Tibial nerve (tissue), 4 donors: ENCODE measurements around the gene TXNIP.

Experiments
- EP300 ChIP-seq, 2 donors: sonication (generic); formaldehyde crosslinking; IDR thresholded peaks; one replicate each; pipeline ENCODE4 v1.6.1; 2017; ENCODE audit warnings: antibody characterized with exemption in 2 of 2, mild to moderate bottlenecking in 1 of 2
- TF ChIP-seq, protein P1 (sequence below), 5 experiments: fragments of 200-600 bp in 3 of 5; fragments of 450-650 bp in 2 of 5; sonication (generic) in 3 of 5; IDR thresholded peaks; one replicate each; pipeline ENCODE4 v1.5.1; 2016 to 2019; ENCODE audit warnings: antibody characterized with exemption in 5 of 5, mild to moderate bottlenecking in 3 of 5, moderate library complexity in 2 of 5

DNA sequence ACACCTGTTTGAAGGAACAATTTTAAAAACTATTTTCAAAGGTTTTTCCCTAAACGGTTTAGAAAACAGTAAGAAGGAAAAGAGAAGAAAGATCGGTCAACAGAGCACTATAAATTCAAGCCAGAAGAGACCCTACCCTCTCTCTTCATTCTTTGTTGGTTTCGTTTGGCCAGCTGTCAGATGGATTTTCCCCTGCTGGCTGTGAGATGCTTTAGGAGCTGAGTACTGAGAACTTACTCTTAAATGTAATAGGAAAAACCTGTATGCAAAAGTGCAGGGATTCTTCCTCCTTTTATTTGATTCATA lies 1.3 kb upstream of the TXNIP start:
- TF ChIP-seq, protein P1, sequence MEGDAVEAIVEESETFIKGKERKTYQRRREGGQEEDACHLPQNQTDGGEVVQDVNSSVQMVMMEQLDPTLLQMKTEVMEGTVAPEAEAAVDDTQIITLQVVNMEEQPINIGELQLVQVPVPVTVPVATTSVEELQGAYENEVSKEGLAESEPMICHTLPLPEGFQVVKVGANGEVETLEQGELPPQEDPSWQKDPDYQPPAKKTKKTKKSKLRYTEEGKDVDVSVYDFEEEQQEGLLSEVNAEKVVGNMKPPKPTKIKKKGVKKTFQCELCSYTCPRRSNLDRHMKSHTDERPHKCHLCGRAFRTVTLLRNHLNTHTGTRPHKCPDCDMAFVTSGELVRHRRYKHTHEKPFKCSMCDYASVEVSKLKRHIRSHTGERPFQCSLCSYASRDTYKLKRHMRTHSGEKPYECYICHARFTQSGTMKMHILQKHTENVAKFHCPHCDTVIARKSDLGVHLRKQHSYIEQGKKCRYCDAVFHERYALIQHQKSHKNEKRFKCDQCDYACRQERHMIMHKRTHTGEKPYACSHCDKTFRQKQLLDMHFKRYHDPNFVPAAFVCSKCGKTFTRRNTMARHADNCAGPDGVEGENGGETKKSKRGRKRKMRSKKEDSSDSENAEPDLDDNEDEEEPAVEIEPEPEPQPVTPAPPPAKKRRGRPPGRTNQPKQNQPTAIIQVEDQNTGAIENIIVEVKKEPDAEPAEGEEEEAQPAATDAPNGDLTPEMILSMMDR (IDR thresholded peaks at IDR 0.05), result peak in 2 of 5 experiments; percentile 12 to 35
- TF ChIP-seq EP300 (IDR thresholded peaks at IDR 0.05), result no peak
